AG09309 (cell line): ENCODE data around the gene CS.

Experiments used
- DNase-seq: peaks from one replicate; pipeline ENCODE4 v3.0.0-alpha.2; 2010; ENCODE audit warnings: low read depth
- H3K4me3 ChIP-seq: 2 replicates; pipeline ENCODE4 v1.5.1; 2011; ENCODE audit warnings: mild to moderate bottlenecking, low read depth, low read length, moderate library complexity; ENCODE audit not compliant: control insufficient read depth
- CTCF ChIP-seq: IDR thresholded peaks from 2 replicates; pipeline ENCODE4 v1.5.1; 2011; ENCODE audit warnings: mild to moderate bottlenecking, low read depth, low read length, inconsistent platforms; ENCODE audit not compliant: insufficient read depth, control insufficient read depth; ENCODE audit errors: missing control alignments

The CS gene

GRCh38 chr12:56222531-56222895 lies 77.6 kb downstream of the CS start:
- no peak for DNase-seq
- no peak for TF ChIP-seq CTCF

GRCh38 chr12:56221757-56222530 lies 78.2 kb downstream of the CS start, which contains the start of gene RNF41:
Gene RNF41, minus strand, starts transcription at chr12:56221922. Its CDS starts 7,875 bp downstream, at chr12:56214047.
- TF ChIP-seq CTCF = no peak
- peak; percentile 92 for DNase-seq
- peak within 1 kb of the TSS; percentile 95 for H3K4me3 ChIP-seq

More at GRCh38 chr12:56222531-56222895, 77.6 kb downstream of the CS start:
- H3K4me3 ChIP-seq = peak overlapping the region; percentile 95
